MM.1S (cell line): ENCODE data around the gene TOMT.

Experiments
- DNase-seq: peaks from one replicate; pipeline ENCODE4 v3.0.0-alpha.2; 2015
- H2AFZ ChIP-seq: fragments of 300-600 bp; sonication (generic); 2 replicates; pipeline ENCODE4 v1.6.0; 2016; ENCODE audit warnings: antibody characterized with exemption, low read length
- H3F3A ChIP-seq: fragments of 300-600 bp; sonication (generic); 2 replicates; pipeline ENCODE4 v1.6.1; 2016; ENCODE audit warnings: mild to moderate bottlenecking, antibody characterized with exemption, low read length, moderate library complexity, mixed read lengths; ENCODE audit not compliant: insufficient read depth
- H3K27ac ChIP-seq: fragments of 300-600 bp; sonication (generic); 2 replicates; pipeline ENCODE4 v1.5.1; 2016; ENCODE audit warnings: mild to moderate bottlenecking, low read length
- H3K27me3 ChIP-seq: fragments of 300-600 bp; sonication (generic); replicated peaks from 2 replicates; pipeline ENCODE4 v1.6.0; 2016; ENCODE audit warnings: low read length; ENCODE audit not compliant: insufficient read depth
- H3K36me3 ChIP-seq: fragments of 300-600 bp; sonication (generic); replicated peaks from 2 replicates; pipeline ENCODE4 v1.6.1; 2016; ENCODE audit warnings: mild to moderate bottlenecking, low read length, mixed read lengths; ENCODE audit not compliant: insufficient read depth
- H3K4me1 ChIP-seq: fragments of 300-600 bp; sonication (generic); 2 replicates; pipeline ENCODE4 v1.6.1; 2016; ENCODE audit warnings: low read length, mixed read lengths
- H3K4me2 ChIP-seq: fragments of 300-600 bp; sonication (generic); 2 replicates; pipeline ENCODE4 v1.6.0; 2016; ENCODE audit warnings: low read depth, low read length
- H3K4me3 ChIP-seq: fragments of 300-600 bp; sonication (generic); 2 replicates; pipeline ENCODE4 v1.5.1; 2016; ENCODE audit warnings: low read length, mixed read lengths
- H3K79me2 ChIP-seq: fragments of 300-600 bp; sonication (generic); 2 replicates; pipeline ENCODE4 v1.6.1; 2016; ENCODE audit warnings: mixed run types, low read length, mixed read lengths
- H3K9ac ChIP-seq: fragments of 300-600 bp; sonication (generic); 2 replicates; pipeline ENCODE4 v1.6.1; 2016; ENCODE audit warnings: low read length, mixed read lengths
- H3K9me2 ChIP-seq: fragments of 300-600 bp; sonication (generic); replicated peaks from 2 replicates; pipeline ENCODE4 v1.6.1; 2016; ENCODE audit warnings: mild to moderate bottlenecking, low read length, mixed read lengths; ENCODE audit not compliant: insufficient read depth
- H3K9me3 ChIP-seq: fragments of 300-600 bp; sonication (generic); replicated peaks from 2 replicates; pipeline ENCODE4 v1.6.1; 2016; ENCODE audit warnings: mild to moderate bottlenecking, low read length, mixed read lengths; ENCODE audit not compliant: insufficient read depth
- H4K20me1 ChIP-seq: fragments of 300-600 bp; sonication (generic); 2 replicates; pipeline ENCODE4 v1.6.1; 2016; ENCODE audit warnings: mild to moderate bottlenecking, low read length, moderate library complexity, mixed read lengths; ENCODE audit not compliant: insufficient read depth
- CTCF ChIP-seq: fragments of 300-600 bp; sonication (generic); IDR thresholded peaks from 2 replicates; pipeline ENCODE4 v1.5.1; 2016; ENCODE audit warnings: antibody characterized with exemption, low read length, mixed read lengths
- EZH2 ChIP-seq: fragments of 300-600 bp; sonication (generic); optimal IDR thresholded peaks from 2 replicates; pipeline ENCODE3; 2017; ENCODE audit warnings: low read depth, mild to moderate bottlenecking, antibody characterized with exemption, low read length, mixed read lengths
- EZH2phosphoT487 ChIP-seq: fragments of 300-600 bp; sonication (generic); IDR thresholded peaks from 2 replicates; pipeline ENCODE4 v1.6.1; 2018; ENCODE audit warnings: antibody characterized with exemption, low read length

The TOMT gene

GRCh38 chr11:72072348-72072747 lies 33.4 kb upstream of the TOMT start:
- Histone ChIP-seq H3K27me3 (no peaks in the 10 kb centered on the region), H3K36me3 (no peaks in the 10 kb centered on the region), H3K79me2 (peaks cover 99% of the 10 kb centered on the region), H3K9me3 (no peaks in the 10 kb centered on the region), H3F3A (peaks cover 38% of the 10 kb centered on the region), H2AFZ (no peak overlapping the region), H3K4me1 (peaks cover 43% of the 10 kb centered on the region), H4K20me1 (peaks cover 4% of the 10 kb centered on the region; the same call in 1 of the 2 replicates), H3K4me3 (no peak overlapping the region), H3K4me2 (peak overlapping the region; percentile 11; the same call in 1 of the 2 replicates), H3K27ac (peak overlapping the region; percentile 23; the same call in 1 of the 2 replicates), H3K9me2 (no peaks in the 10 kb centered on the region), H3K9ac (no peak overlapping the region)
- peak; percentile 65 for DNase-seq
- TF ChIP-seq CTCF (no peak), EZH2phosphoT487 (no peak), EZH2 (no peak)

GRCh38 chr11:72075109-72075508 lies 30.6 kb upstream of the TOMT start:
- Histone ChIP-seq H3K4me2 (no peak overlapping the region), H3F3A (peaks cover 30% of the 10 kb centered on the region), H3K36me3 (no peaks in the 10 kb centered on the region), H3K4me1 (peaks cover 47% of the 10 kb centered on the region), H3K27ac (no peak overlapping the region), H4K20me1 (peaks cover 4% of the 10 kb centered on the region; the same call in 1 of the 2 replicates), H3K9me3 (no peaks in the 10 kb centered on the region), H3K9ac (no peak overlapping the region), H3K9me2 (no peaks in the 10 kb centered on the region), H3K27me3 (no peaks in the 10 kb centered on the region), H2AFZ (no peak overlapping the region), H3K4me3 (no peak overlapping the region), H3K79me2 (peaks cover 98% of the 10 kb centered on the region)
- DNase-seq, result no peak
- TF ChIP-seq EZH2, result no peak
- TF ChIP-seq CTCF, result no peak; the same call in 1 of the 2 replicates
- no peak for TF ChIP-seq EZH2phosphoT487

GRCh38 chr11:72075756-72076155 lies 30.0 kb upstream of the TOMT start:
- no peak overlapping the region for H3K27ac ChIP-seq
- no peaks in the 10 kb centered on the region; the same call in 1 of the 2 replicates for H4K20me1 ChIP-seq
- no peak overlapping the region for H3K4me2 ChIP-seq
- H3K4me1 ChIP-seq, result peaks cover 41% of the 10 kb centered on the region
- H3K36me3 ChIP-seq, result no peaks in the 10 kb centered on the region
- no peak overlapping the region for H2AFZ ChIP-seq
- no peak overlapping the region for H3K4me3 ChIP-seq
- H3K27me3 ChIP-seq, result no peaks in the 10 kb centered on the region
- H3K79me2 ChIP-seq, result peaks cover 92% of the 10 kb centered on the region
- TF ChIP-seq EZH2phosphoT487 (no peak), CTCF (no peak), EZH2 (no peak)
- H3K9me2 ChIP-seq, result no peaks in the 10 kb centered on the region
- no peak overlapping the region for H3K9ac ChIP-seq
- no peak for DNase-seq
- H3F3A ChIP-seq, result peaks cover 23% of the 10 kb centered on the region
- no peaks in the 10 kb centered on the region for H3K9me3 ChIP-seq
